SJCRH30 (cell line): Measurements from ENCODE around the gene MRPL21. TPM values are rescaled to one million over a fixed set of nuclear protein-coding genes. Genes with fewer than 3 reads are reported as not detected.

Source experiments
- DNase-seq, 2 experiments: peaks; one replicate each; pipeline ENCODE4 v3.0.0-alpha.2; 2015 to 2020
- H3K27ac ChIP-seq: fragments of 250-450 bp; sonication (Bioruptor Pico); 2 replicates; pipeline ENCODE4 v1.5.1; 2020; ENCODE audit warnings: mild to moderate bottlenecking, moderate library complexity
- H3K27me3 ChIP-seq: fragments of 250-450 bp; sonication (Bioruptor Pico); 2 replicates; pipeline ENCODE4 v1.5.1; 2020; ENCODE audit warnings: mild to moderate bottlenecking, moderate library complexity
- H3K36me3 ChIP-seq: fragments of 250-450 bp; sonication (Bioruptor Pico); 2 replicates; pipeline ENCODE4 v1.5.1; 2020; ENCODE audit warnings: mild to moderate bottlenecking, moderate library complexity
- H3K4me1 ChIP-seq: fragments of 250-450 bp; sonication (Bioruptor Pico); 2 replicates; pipeline ENCODE4 v1.5.1; 2020; ENCODE audit warnings: mild to moderate bottlenecking, moderate library complexity
- H3K4me3 ChIP-seq: fragments of 250-450 bp; sonication (Bioruptor Pico); 2 replicates; pipeline ENCODE4 v1.5.1; 2020; ENCODE audit warnings: mild to moderate bottlenecking, moderate library complexity
- H3K9me3 ChIP-seq: fragments of 250-450 bp; sonication (Bioruptor Pico); replicated peaks from 2 replicates; pipeline ENCODE4 v1.5.1; 2020; ENCODE audit warnings: mild to moderate bottlenecking, moderate library complexity
- total RNA-seq: library from RNA; depleted of rRNA; stranded (reverse); fragments of >200 nt; shearing (Covaris generic); gene quantifications from 2 replicates; pipeline ENCODE4 v1.2.3, GENCODE V29; 2014

MRPL21 gene
- total RNA-seq, 1 experiment from 2014 or later = 37.6 TPM

- H3K27ac ChIP-seq = no peak overlapping the region
- peaks cover 13% of the 10 kb centered on the region for H3K36me3 ChIP-seq
- DNase-seq = no peak
- H3K4me3 ChIP-seq = no peak overlapping the region
- H3K27me3 ChIP-seq = no peaks in the 10 kb centered on the region
- H3K9me3 ChIP-seq = no peaks in the 10 kb centered on the region
- H3K4me1 ChIP-seq = no peaks in the 10 kb centered on the region
Observed at GRCh38 chr11:68938816-68939582, 35.4 kb upstream of the MRPL21 start.

DNA sequence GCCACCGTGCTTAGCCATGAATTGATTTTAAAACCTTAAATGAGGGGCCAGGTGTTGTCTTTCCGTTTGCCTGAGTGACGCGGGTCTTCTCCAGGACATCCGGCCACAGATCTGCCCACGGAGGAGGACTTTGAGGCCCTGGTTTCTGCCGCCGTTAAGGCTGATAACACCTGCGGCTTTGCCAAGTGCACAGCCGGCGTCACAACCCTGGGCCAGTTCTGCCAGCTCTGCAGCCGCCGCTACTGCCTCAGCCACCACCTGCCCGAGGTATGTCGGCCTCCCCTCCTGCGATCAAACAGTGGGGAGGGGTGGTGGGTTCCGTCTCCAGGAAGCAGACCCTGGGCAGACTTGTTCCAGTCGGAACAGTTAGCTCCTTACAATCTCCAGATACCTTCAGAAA is 34.5 kb upstream of the MRPL21 start:
- H3K36me3 ChIP-seq = peaks cover 13% of the 10 kb centered on the region
- H3K4me3 ChIP-seq = no peak overlapping the region
- no peak overlapping the region for H3K27ac ChIP-seq
- no peaks in the 10 kb centered on the region for H3K4me1 ChIP-seq
- no peak for DNase-seq
- H3K27me3 ChIP-seq = no peaks in the 10 kb centered on the region
- no peaks in the 10 kb centered on the region for H3K9me3 ChIP-seq

GRCh38 chr11:68936676-68937620 is 33.3 kb upstream of the MRPL21 start:
- Histone ChIP-seq H3K27ac (no peak overlapping the region), H3K27me3 (no peaks in the 10 kb centered on the region), H3K9me3 (no peaks in the 10 kb centered on the region), H3K4me3 (no peak overlapping the region), H3K36me3 (peaks cover 13% of the 10 kb centered on the region), H3K4me1 (no peaks in the 10 kb centered on the region)
- no peak for DNase-seq

GRCh38 chr11:68936358-68936636 is 32.7 kb upstream of the MRPL21 start:
- Histone ChIP-seq H3K4me1 (no peaks in the 10 kb centered on the region), H3K27ac (no peak overlapping the region), H3K36me3 (peaks cover 13% of the 10 kb centered on the region), H3K4me3 (no peak overlapping the region), H3K27me3 (no peaks in the 10 kb centered on the region), H3K9me3 (no peaks in the 10 kb centered on the region)
- DNase-seq = no peak

- DNase-seq = no peak
- no peaks in the 10 kb centered on the region for H3K9me3 ChIP-seq
- no peaks in the 10 kb centered on the region for H3K4me1 ChIP-seq
- no peak overlapping the region for H3K27ac ChIP-seq
- no peaks in the 10 kb centered on the region for H3K27me3 ChIP-seq
- no peak overlapping the region for H3K4me3 ChIP-seq
- H3K36me3 ChIP-seq = peaks cover 13% of the 10 kb centered on the region
Observed at GRCh38 chr11:68935516-68936357, 32.1 kb upstream of the MRPL21 start.

DNA sequence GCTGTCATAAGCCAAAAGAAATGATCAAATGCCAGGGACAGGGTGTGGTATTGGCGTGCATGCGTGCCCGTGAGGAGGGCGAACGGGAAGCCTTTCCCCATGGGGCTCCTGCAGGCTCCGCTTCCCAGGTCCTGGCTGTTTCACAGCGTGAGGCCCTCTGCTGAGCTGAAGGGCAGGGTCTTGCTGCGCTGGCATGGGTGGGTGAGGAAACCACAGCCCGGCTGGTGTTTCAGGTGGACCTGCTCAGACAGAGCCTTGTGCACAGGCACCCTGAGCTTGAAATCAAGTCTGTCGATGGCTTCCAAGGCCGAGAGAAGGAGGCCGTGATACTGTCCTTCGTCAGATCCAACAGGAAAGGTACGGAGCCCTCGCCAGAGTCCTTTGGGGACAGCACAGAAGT is 31.4 kb upstream of the MRPL21 start:
- no peak for DNase-seq
- Histone ChIP-seq H3K4me3 (no peak overlapping the region), H3K27me3 (no peaks in the 10 kb centered on the region), H3K36me3 (peaks cover 18% of the 10 kb centered on the region), H3K4me1 (no peaks in the 10 kb centered on the region), H3K9me3 (no peaks in the 10 kb centered on the region), H3K27ac (no peak overlapping the region)

DNA sequence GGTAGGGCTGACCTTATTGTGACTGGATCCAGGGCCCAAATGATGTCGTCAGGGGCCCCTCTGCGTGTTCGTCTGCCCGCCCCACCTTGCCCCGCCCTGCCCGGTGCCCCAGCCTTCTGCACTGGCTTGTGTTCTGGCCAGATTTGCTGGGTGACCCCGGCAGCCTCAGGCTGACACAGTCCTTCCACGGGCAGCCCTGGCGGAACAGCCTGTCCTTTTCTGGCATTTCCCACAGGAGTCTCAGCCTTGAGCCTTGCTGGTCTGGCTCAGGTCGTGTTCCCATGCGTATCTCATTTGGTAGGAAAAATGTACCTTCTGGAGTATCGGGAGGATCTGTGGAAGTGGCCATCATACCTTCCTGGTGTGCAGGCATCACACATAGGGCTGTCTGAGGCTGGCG is 31.0 kb upstream of the MRPL21 start:
- DNase-seq = no peak
- peaks cover 20% of the 10 kb centered on the region for H3K36me3 ChIP-seq

DNA sequence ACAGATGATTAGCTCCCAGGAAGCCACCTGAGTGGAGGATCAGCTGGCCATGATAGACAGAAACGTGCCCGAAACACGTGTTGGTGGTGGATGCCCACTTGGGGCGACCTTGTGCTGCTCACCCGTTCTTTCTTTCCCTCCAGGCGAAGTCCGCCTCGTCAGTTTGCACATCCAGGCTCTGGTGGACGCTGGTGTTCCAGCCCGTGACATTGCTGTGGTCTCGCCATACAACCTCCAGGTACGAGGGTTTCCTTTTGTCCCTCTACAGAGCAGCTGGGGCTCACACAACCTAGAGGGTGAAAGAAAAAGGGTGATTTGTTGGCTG is 30.7 kb upstream of the MRPL21 start:
- H3K36me3 ChIP-seq = peaks cover 20% of the 10 kb centered on the region
- no peak for DNase-seq
- H3K9me3 ChIP-seq = no peaks in the 10 kb centered on the region
- no peaks in the 10 kb centered on the region for H3K27me3 ChIP-seq
- no peak overlapping the region for H3K27ac ChIP-seq
- H3K4me1 ChIP-seq = no peaks in the 10 kb centered on the region
- no peak overlapping the region for H3K4me3 ChIP-seq

More for the DNA sequence above, 31.0 kb upstream of the MRPL21 start:
- Histone ChIP-seq H3K4me3 (no peak overlapping the region), H3K27ac (no peak overlapping the region), H3K27me3 (no peaks in the 10 kb centered on the region), H3K9me3 (no peaks in the 10 kb centered on the region), H3K4me1 (no peaks in the 10 kb centered on the region)

DNA sequence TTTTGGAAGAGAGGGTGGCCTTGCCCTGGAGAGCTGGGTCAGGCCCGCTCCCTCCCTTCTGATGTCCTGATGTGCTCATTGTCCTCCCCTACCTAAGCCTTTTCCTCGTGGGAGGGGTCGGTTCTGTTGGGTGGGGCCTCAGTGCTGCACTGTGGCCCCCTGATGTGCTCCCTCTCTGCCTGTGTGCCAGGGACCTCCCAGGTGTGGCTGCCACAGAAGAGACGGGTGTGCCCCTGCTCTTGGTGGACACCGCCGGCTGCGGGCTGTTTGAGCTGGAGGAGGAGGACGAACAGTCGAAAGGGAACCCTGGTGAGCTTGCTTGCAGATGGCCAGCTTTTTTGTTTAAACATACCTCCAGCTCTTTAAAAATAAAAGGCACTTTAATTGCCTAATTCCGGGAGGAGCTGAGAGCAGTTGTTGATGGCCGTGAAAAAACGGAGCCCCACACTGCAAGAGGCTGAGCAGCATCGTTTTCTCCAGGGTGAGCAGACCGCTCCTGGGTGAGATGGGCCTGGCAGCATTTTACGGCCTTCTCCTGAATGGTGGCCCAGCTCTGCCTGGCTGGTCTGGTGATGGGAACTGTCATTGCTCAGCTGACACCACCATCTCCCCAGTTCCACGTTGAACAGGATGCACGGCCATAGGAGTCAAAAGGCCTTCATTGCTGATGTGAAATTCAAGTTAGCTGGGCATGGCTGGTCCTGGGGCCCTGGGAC is 30.1 kb upstream of the MRPL21 start:
- DNase-seq = no peak
- no peaks in the 10 kb centered on the region for H3K4me1 ChIP-seq
- peaks cover 20% of the 10 kb centered on the region for H3K36me3 ChIP-seq
- H3K9me3 ChIP-seq = no peaks in the 10 kb centered on the region
- H3K27ac ChIP-seq = no peak overlapping the region
- H3K4me3 ChIP-seq = no peak overlapping the region
- no peaks in the 10 kb centered on the region for H3K27me3 ChIP-seq

GRCh38 chr11:68932933-68933577 is 29.4 kb upstream of the MRPL21 start:
- no peaks in the 10 kb centered on the region for H3K27me3 ChIP-seq
- no peak overlapping the region for H3K27ac ChIP-seq
- H3K9me3 ChIP-seq = no peaks in the 10 kb centered on the region
- DNase-seq = no peak
- H3K4me1 ChIP-seq = 0 out of 2 replicates have a peak, but pooled peaks cover 2% of the 10 kb centered on the region
- peaks cover 14% of the 10 kb centered on the region for H3K36me3 ChIP-seq
- H3K4me3 ChIP-seq = no peak overlapping the region

GRCh38 chr11:68932358-68932757 is 28.7 kb upstream of the MRPL21 start:
- peaks cover 12% of the 10 kb centered on the region; the same call in 1 of the 2 replicates for H3K36me3 ChIP-seq
- no peaks in the 10 kb centered on the region for H3K27me3 ChIP-seq
- H3K27ac ChIP-seq = no peak overlapping the region
- DNase-seq = no peak
- peaks cover 5% of the 10 kb centered on the region; the same call in 1 of the 2 replicates for H3K4me1 ChIP-seq
- no peak overlapping the region for H3K4me3 ChIP-seq
- no peaks in the 10 kb centered on the region for H3K9me3 ChIP-seq

GRCh38 chr11:68931911-68932310 is 28.3 kb upstream of the MRPL21 start:
- Histone ChIP-seq H3K27ac (no peak overlapping the region), H3K36me3 (peaks cover 12% of the 10 kb centered on the region), H3K9me3 (no peaks in the 10 kb centered on the region), H3K27me3 (no peaks in the 10 kb centered on the region), H3K4me1 (peaks cover 5% of the 10 kb centered on the region; the same call in 1 of the 2 replicates), H3K4me3 (no peak overlapping the region)
- no peak for DNase-seq

GRCh38 chr11:68930991-68931855 is 27.6 kb upstream of the MRPL21 start:
- no peaks in the 10 kb centered on the region for H3K27me3 ChIP-seq
- H3K36me3 ChIP-seq = peaks cover 16% of the 10 kb centered on the region
- DNase-seq = no peak
- H3K9me3 ChIP-seq = no peaks in the 10 kb centered on the region
- H3K4me3 ChIP-seq = no peak overlapping the region
- peaks cover 5% of the 10 kb centered on the region; the same call in 1 of the 2 replicates for H3K4me1 ChIP-seq
- H3K27ac ChIP-seq = no peak overlapping the region
